AG08395 (cell line): Measurements from ENCODE around the gene PPIE.
"Not testable (repeated sequence)": the region's sequence is repeated elsewhere in the genome, so short reads cannot be mapped to it uniquely, and the experiment has no call there.

Experiments used
- DNase-seq: peaks from one replicate; pipeline ENCODE4 v3.0.0; 2012; ENCODE audit warnings: mixed read lengths, low spot score

PPIE gene

DNA sequence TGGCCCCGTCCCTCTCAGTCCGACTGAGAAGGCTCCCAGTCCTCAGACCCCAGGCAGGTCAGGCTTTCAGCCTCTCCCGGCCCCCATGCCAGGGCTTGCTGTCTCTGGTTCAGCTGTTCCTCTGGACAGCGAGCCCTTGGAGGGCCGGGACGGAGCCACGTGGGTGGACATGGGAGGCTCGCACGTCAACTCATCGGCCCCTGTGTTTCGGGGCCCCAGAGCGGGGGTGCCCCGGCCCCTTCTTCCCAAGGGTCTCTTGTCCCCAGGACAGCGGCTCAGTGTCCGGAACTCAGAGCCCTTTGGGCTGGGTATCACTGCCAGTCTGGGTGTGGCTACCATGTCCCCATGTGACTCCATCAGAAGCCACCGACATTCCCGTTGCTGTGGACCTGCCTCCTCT is 39.2 kb downstream of the PPIE start:
- not testable (repeated sequence) for DNase-seq

DNA sequence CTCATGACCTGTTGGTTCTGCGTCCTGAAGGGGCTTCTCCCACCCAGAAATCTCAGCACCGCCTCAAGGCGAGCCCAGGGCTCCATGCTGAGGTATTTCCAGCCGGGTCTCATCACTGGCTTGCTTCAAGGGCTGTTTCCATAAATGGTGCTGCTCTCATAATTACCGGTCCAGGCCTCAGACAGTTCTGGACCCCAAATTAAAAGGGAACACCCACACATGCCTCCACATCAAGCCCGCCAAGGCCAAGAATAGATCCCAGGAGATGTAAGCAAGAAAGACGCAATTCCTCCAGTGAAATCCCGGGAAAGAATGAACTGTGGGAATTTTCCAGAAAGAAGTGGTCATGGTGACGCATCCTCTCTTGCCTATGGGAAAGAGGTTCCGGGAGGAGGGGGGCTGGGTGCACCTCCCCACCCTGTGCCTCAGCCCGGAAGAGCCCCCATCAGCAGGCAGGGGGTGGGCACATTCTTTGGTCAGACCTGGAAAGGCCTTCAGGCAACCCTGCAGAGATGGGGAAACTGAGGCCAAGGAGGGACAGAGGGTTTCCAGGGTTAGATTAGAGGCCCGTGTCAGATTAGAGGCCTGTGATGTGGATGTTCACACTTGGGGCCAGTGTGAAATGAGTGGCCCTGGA is 39.9 kb downstream of the PPIE start:
- not testable (repeated sequence) for DNase-seq

- no peak for DNase-seq
Observed at GRCh38 chr1:39779137-39779536, 40.5 kb downstream of the PPIE start.

GRCh38 chr1:39779821-39780220 is 41.1 kb downstream of the PPIE start:
- no peak for DNase-seq

- no peak for DNase-seq
Observed at GRCh38 chr1:39781349-39781715, 42.6 kb downstream of the PPIE start.

- DNase-seq = no peak
Observed at GRCh38 chr1:39782103-39782502, 43.4 kb downstream of the PPIE start.

- not testable (repeated sequence) for DNase-seq
Observed at GRCh38 chr1:39782685-39783084, 44.0 kb downstream of the PPIE start.

GRCh38 chr1:39786303-39787107 is 47.8 kb downstream of the PPIE start:
- DNase-seq = not testable (repeated sequence)

DNA sequence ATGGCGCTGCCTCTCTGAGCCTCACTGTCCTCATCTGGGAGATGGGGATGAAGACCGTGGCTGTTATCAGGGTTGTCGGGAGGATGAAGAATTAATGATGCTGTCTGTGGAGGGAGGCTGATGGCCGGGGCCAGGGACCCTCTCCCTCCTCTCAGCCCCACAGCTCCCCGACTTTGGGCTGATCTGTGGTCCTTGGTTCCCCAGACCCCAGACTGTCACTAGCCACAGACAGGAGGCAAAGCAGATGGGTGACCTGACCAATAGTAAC is 48.4 kb downstream of the PPIE start:
- not testable (repeated sequence) for DNase-seq

DNA sequence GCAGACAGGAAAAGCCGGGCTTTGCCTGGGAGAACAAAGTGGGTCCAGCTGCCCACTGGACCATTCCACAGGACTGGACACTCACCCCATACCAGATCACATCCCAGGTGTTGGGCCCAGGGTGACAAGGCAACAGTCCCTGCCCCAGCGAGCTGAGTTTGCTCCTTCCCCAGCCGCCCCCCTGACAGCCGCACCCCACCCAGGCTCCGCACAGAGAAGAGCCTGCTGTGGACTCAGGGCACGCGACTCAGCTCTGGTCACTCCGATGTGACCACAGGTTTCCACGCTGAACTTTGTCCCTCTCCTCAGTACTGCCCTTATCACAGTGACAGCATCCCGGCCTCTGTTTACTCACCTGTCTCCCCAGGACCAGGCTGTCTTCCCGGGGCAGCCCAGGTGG is 48.8 kb downstream of the PPIE start:
- DNase-seq = no peak

DNA sequence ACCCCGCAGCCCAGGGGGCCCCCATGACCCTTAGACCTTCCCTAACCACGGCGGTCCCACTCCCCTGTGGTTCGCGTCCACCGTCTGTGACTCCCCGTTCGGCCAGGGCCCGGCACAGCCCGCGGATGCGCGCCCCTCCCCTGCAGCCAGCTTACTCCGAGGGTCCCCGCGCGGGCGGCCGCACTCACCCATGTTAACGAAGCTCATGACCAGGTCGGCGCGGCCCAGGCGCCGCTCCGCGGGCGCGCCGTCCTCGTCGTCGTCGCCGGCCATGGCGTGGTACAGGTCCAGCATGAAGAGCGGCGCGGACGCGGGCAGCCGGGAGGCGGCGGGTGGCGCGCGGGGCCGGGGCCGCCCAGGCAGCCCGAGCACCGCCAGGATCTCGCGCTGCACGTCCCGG is 49.3 kb downstream of the PPIE start:
- not testable (repeated sequence) for DNase-seq

DNA sequence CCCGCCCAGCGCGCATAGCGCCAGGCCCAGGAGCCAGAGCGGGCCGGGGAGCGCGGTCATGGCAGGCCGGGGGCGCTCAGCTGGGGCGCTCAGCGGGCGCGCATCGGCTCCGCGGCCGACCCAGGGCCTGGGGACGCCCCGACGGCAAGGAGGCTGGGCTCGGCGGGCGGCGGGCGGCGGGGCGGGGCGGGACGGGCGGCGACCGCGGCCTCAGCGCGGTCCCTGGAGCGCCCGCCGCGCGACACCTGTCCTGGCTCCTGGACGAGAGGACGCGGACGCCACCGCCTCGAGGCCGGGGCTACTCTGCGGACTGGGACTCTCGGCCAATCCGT is 49.7 kb downstream of the PPIE start:
- no peak for DNase-seq

GRCh38 chr1:39788758-39789570 is 50.3 kb downstream of the PPIE start, which contains the start of gene BMP8B:
Gene BMP8B (minus strand): TSS chr1:39788865. CDS start chr1:39788485, 380 bp downstream.
- no peak for DNase-seq

- no peak for DNase-seq
Observed at GRCh38 chr1:39789571-39790110, 51.0 kb downstream of the PPIE start.

GRCh38 chr1:39791838-39792237 is 53.2 kb downstream of the PPIE start:
- DNase-seq = no peak

GRCh38 chr1:39795651-39796050 is 57.0 kb downstream of the PPIE start:
- DNase-seq = no peak

DNA sequence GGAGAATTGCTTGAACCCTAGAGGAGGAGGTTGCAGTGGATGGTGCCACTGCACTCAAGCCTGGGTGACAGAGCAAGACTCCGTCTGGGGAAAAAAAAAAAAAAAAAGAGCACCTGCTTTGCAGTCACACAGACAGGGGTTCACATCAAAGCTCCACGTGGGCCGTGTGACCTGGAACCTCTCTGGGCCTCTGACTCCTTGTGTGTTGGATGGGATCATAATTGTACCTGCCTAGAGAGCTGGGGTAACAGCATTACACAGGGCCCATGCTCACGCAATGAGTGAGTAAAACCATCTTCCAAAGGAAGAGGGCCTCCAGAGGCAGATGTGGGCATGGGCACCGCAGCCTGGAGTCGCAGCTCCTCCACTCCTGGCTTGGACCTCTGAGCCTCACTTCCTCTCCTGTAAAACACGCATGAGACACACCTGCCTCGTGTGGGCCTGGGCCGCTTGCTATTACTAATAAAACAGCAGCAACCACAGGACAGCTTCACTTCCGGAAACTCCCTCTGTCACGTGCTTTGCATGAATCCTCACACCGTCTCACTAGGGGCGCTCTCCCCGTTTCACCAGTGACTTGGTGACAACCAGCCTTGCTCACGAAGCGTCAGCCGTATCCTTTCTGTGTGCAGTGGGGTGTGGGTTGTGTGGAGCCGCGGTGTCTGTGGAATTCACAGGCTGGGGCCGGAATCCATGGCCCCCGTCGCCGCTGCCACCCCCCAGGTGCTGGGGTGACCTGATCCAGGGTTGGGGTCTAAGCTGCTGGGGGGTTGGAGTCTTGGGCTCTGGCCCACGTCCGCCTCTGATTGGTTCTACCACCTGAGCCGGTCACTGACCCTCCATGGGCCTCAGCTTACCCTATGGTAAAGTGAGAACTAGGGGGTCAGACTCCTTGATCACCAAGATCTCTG is 60.4 kb downstream of the PPIE start:
- DNase-seq = peak; percentile 31

DNA sequence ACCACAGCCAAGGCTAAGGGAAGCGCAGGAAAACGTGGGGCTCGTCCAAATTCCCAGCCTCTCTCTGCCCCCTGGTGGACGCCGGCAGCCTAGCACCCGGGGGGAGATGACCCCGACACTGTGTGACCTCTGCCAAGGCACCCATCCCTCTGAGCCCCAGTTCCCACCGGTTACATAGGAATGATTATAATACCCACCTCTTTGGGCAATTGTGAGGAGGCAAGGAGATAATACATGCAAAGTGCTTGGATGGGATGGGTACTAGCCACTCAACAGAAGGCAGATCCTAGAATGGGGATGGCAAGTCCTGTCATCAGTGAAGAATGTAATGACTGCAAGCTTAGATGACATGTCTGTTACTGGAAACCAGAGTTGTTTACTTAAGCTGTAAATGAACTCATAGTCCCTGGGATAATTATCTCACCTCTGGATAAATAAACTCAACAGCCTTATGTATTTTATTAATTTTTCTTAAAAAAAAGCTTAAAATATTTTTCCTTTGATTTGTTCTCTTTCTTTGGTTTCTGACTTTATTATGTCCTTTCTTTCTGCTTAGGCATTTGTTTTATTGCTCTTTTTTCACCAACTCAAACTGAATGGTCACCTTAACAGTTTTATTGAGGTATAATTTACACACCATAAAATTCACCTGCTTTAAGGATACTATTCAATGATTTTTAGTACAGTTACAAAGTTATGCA is 61.2 kb downstream of the PPIE start:
- DNase-seq = peak; percentile 89

DNA sequence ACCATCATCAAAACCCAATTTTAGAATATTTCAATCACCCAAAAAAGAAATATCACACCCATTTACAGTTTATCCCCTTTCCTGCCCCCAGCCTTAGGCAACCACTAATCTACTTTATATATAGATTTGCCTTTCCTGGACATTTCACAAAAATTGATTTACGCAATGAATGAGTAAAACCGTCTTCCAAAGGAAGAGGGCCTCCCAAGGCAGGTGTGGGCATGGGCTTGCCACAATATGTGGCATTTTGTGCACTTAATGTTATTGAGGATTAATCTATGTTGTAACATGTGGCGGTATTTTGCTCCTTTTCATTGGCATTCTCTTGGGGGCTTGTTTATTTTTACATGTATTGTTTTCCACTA is 61.8 kb downstream of the PPIE start:
- DNase-seq = no peak

DNA sequence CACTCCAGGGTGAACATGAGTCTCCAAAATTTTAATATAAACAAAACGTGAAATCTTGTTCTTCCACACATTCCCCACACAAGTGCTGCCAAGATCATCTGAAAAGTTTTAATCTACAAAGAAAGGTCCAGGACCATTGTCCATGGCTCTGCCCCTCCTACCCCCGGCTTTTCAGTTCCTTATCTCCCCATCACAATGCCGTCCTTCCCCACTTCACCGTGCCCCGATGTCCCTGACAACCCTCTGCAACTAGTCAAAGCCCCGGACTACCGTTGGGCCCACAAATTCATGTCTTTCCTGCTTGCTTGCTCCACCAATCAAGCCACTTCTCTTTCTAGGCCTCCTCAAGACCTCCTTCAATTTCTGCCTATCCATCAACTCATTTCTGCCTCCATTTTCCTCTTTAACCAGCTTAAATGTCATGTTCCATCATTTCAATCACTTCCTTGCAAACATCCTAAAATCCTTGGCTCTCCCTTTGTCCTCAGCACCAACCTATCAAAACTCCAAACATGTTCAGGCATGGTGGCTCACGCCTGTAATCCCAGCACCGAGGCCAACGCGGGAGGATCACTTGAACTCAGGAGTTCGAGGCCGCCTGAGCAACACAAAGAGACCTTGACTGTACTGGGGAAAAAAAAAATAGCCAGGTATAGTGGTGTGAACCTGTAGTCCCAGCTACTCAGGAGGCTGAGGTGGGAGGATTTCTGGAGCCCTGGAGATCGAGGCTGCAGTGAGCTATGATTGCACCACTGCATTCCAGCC is 64.0 kb downstream of the PPIE start:
- DNase-seq = no peak
